ENCODE measurements around the gene ACP5.

GRCh38 chr19:11597202-11598102 is 20.0 kb upstream of the ACP5 start, which contains the start of gene ZNF627:
- TF ChIP-seq EZH2 (IDR thresholded peaks at IDR 0.05) (no peak), POLR2AphosphoS5 (IDR thresholded peaks at IDR 0.05; ENCODE audit: borderline replicate concordance, low read depth, low read length) (peak; percentile 99), FOXP2 (optimal IDR thresholded peaks at IDR 0.05; ENCODE audit: control extremely low read depth, extremely low read length, insufficient read depth) (peak; percentile 18)
